H9 (cell line): ENCODE results near the gene LST1. TPM values are rescaled to one million over a fixed set of nuclear protein-coding genes. Genes with fewer than 3 reads are reported as not detected.

Source experiments
- DNase-seq: peaks from one replicate; pipeline ENCODE4 v3.0.0-alpha.2; 2017
- H2AFZ ChIP-seq: one replicate; pipeline ENCODE4 v1.6.1; 2013; ENCODE audit warnings: mild to moderate bottlenecking, low read length, control low read depth, moderate library complexity
- H2AK5ac ChIP-seq: 2 replicates; pipeline ENCODE4 v1.6.1; 2013; ENCODE audit warnings: low read length, control low read depth, mixed read lengths; ENCODE audit not compliant: insufficient read length
- H2BK120ac ChIP-seq: one replicate; pipeline ENCODE4 v1.6.1; 2013; ENCODE audit warnings: low read depth, mild to moderate bottlenecking, low read length, control low read depth, inconsistent platforms; ENCODE audit not compliant: poor library complexity, severe bottlenecking
- H2BK12ac ChIP-seq: 2 replicates; pipeline ENCODE4 v1.6.1; 2013; ENCODE audit warnings: low read length, control low read depth, mixed read lengths, low read depth; ENCODE audit not compliant: insufficient read length
- H2BK15ac ChIP-seq: 2 replicates; pipeline ENCODE4 v1.6.1; 2013; ENCODE audit warnings: low read depth, low read length, control low read depth
- H2BK20ac ChIP-seq: one replicate; pipeline ENCODE4 v1.6.1; 2013; ENCODE audit warnings: low read depth, mild to moderate bottlenecking, low read length, control low read depth, inconsistent platforms; ENCODE audit not compliant: poor library complexity, severe bottlenecking
- H2BK5ac ChIP-seq: 2 replicates; pipeline ENCODE4 v1.6.1; 2013; ENCODE audit warnings: low read length, control low read depth, mixed read lengths; ENCODE audit not compliant: insufficient read length
- H3K14ac ChIP-seq: 2 replicates; pipeline ENCODE4 v1.6.1; 2013; ENCODE audit warnings: low read length, control low read depth; ENCODE audit not compliant: insufficient read depth
- H3K18ac ChIP-seq: 2 replicates; pipeline ENCODE4 v1.6.1; 2013; ENCODE audit warnings: low read depth, mild to moderate bottlenecking, mixed read lengths, low read length, control low read depth; ENCODE audit not compliant: insufficient read length
- H3K23ac ChIP-seq: 2 replicates; pipeline ENCODE4 v1.6.1; 2013; ENCODE audit warnings: low read length, control low read depth, mixed read lengths, low read depth; ENCODE audit not compliant: insufficient read length
- H3K23me2 ChIP-seq: 2 replicates; pipeline ENCODE4 v1.6.1; 2013; ENCODE audit warnings: low read depth, mild to moderate bottlenecking, mixed read lengths, low read length, control low read depth; ENCODE audit not compliant: insufficient read length, poor library complexity, severe bottlenecking
- H3K27ac ChIP-seq: 2 replicates; pipeline ENCODE4 v1.5.1; 2013; ENCODE audit warnings: low read length, control low read depth, mixed read lengths, low read depth; ENCODE audit not compliant: insufficient read length
- H3K27me3 ChIP-seq: 2 replicates; pipeline ENCODE4 v1.6.1; 2013; ENCODE audit warnings: low read length, control low read depth, inconsistent platforms; ENCODE audit not compliant: insufficient read depth
- H3K4ac ChIP-seq: 2 replicates; pipeline ENCODE4 v1.6.1; 2013; ENCODE audit warnings: low read depth, mild to moderate bottlenecking, control low read depth, inconsistent platforms, low read length, moderate library complexity
- H3K4me1 ChIP-seq: 2 replicates; pipeline ENCODE4 v1.6.1; 2013; ENCODE audit warnings: low read length, control low read depth, inconsistent platforms; ENCODE audit not compliant: insufficient read depth
- H3K4me2 ChIP-seq: 2 replicates; pipeline ENCODE4 v1.6.1; 2013; ENCODE audit warnings: low read length, control low read depth, mixed read lengths; ENCODE audit not compliant: insufficient read length, insufficient read depth
- H3K56ac ChIP-seq: 2 replicates; pipeline ENCODE4 v1.6.1; 2013; ENCODE audit warnings: low read depth, mild to moderate bottlenecking, mixed read lengths, low read length, control low read depth; ENCODE audit not compliant: insufficient read length
- H3K79me1 ChIP-seq: 2 replicates; pipeline ENCODE4 v1.6.1; 2013; ENCODE audit warnings: low read depth, mild to moderate bottlenecking, moderate library complexity, low read length, control low read depth, inconsistent platforms; ENCODE audit not compliant: insufficient read depth, poor library complexity, severe bottlenecking
- H3K79me2 ChIP-seq: 2 replicates; pipeline ENCODE4 v1.6.1; 2013; ENCODE audit warnings: low read length, control low read depth, inconsistent platforms; ENCODE audit not compliant: insufficient read depth
- H3K9ac ChIP-seq: 2 replicates; pipeline ENCODE4 v1.6.1; 2013; ENCODE audit warnings: low read length, control low read depth, mixed read lengths; ENCODE audit not compliant: insufficient read length; ENCODE audit errors: extremely low read depth
- H3K9me3 ChIP-seq: one replicate; pipeline ENCODE4 v1.6.1; 2013; ENCODE audit warnings: low read depth, low read length, inconsistent platforms; ENCODE audit not compliant: control insufficient read depth
- H3T11ph ChIP-seq: one replicate; pipeline ENCODE4 v1.6.1; 2013; ENCODE audit warnings: mild to moderate bottlenecking, low read length, control low read depth, inconsistent platforms
- H4K20me1 ChIP-seq: one replicate; pipeline ENCODE4 v1.6.1; 2013; ENCODE audit not compliant: control insufficient read depth, insufficient read length, insufficient read depth
- H4K5ac ChIP-seq: 2 replicates; pipeline ENCODE4 v1.6.1; 2013; ENCODE audit warnings: low read depth, mild to moderate bottlenecking, mixed read lengths, low read length, control low read depth; ENCODE audit not compliant: insufficient read length
- H4K8ac ChIP-seq: replicated peaks from 2 replicates; pipeline ENCODE4 v1.6.1; 2013; ENCODE audit warnings: low read length, control low read depth, mixed read lengths, low read depth; ENCODE audit not compliant: insufficient read length
- H4K91ac ChIP-seq: 2 replicates; pipeline ENCODE4 v1.6.1; 2013; ENCODE audit warnings: low read depth, mild to moderate bottlenecking, moderate library complexity, mixed read lengths, low read length, control low read depth; ENCODE audit not compliant: insufficient read length
- H3K27ac Mint-ChIP-seq, 3 experiments: 2 replicates in 2 of 3; 3 replicates in 1 of 3; pipeline ENCODE4 v1.8.0; 2020 to 2021; ENCODE audit warnings: mixed read lengths in 3 of 3, mild to moderate bottlenecking in 1 of 3, moderate library complexity in 1 of 3
- H3K27me3 Mint-ChIP-seq: 2 replicates; pipeline ENCODE4 v1.8.0; 2021; ENCODE audit warnings: low read depth, mild to moderate bottlenecking, moderate library complexity, mixed read lengths
- H3K36me3 Mint-ChIP-seq, 3 experiments: 2 replicates in 2 of 3; 3 replicates in 1 of 3; pipeline ENCODE4 v1.8.0; 2020 to 2021; ENCODE audit warnings: low read depth in 3 of 3, mixed read lengths in 3 of 3; ENCODE audit not compliant: insufficient read depth in 1 of 3
- H3K4me1 Mint-ChIP-seq, 2 experiments: 2 replicates each; pipeline ENCODE4 v1.8.0; 2020; ENCODE audit warnings: mixed read lengths in 2 of 2
- H3K4me3 Mint-ChIP-seq, 2 experiments: 2 replicates in 1 of 2; 3 replicates in 1 of 2; pipeline ENCODE4 v1.8.0; 2020 to 2021; ENCODE audit warnings: mild to moderate bottlenecking in 2 of 2, mixed read lengths in 2 of 2, moderate library complexity in 1 of 2
- H3K9me3 Mint-ChIP-seq, 2 experiments: 2 replicates in 1 of 2; 3 replicates in 1 of 2; pipeline ENCODE4 v1.8.0; 2020; ENCODE audit warnings: mild to moderate bottlenecking in 2 of 2, mixed read lengths in 2 of 2, moderate library complexity in 1 of 2
- WGBS: extraction: QIAGEN DNeasy Blood & Tissue Kit; methylation state at CpG from one replicate; pipeline ENCODE4 v1.1.7; 2013; ENCODE audit warnings: missing lambda C conversion rate, low lambda C conversion rate, mixed read lengths; ENCODE audit not compliant: insufficient read length; ENCODE audit errors: extremely low coverage; 5-methylcytosine and 5-hydroxymethylcytosine counted together
- total RNA-seq: library from RNA; stranded (reverse); gene quantifications from 2 replicates; pipeline ENCODE4 v1.2.1, GENCODE V29; 2021
- TF ChIP-seq, protein P1 (sequence below): fragments of 200-600 bp; sonication (generic); conservative IDR thresholded peaks from 3 replicates; pipeline ENCODE4 v1.8.0; 2021; ENCODE audit warnings: antibody characterized with exemption, mild to moderate bottlenecking

Gene LST1
- total RNA-seq, 1 experiment from 2014 or later = not detected

- Histone ChIP-seq H2BK5ac (no peak overlapping the region), H2BK15ac (no peak overlapping the region), H3K4me1 (peaks cover 3% of the 10 kb centered on the region; the same call in 1 of the 2 replicates), H2AK5ac (no peak overlapping the region), H3K56ac (no peak overlapping the region), H3K27ac (peak overlapping the region; percentile 85), H3K4me2 (peak overlapping the region; percentile 92), H3K27me3 (no peaks in the 10 kb centered on the region), H2BK120ac (peak overlapping the region; percentile 27), H2AFZ (no peak overlapping the region), H3K9ac (peak overlapping the region; percentile 91), H3K79me2 (peaks cover 20% of the 10 kb centered on the region), H3K18ac (peak overlapping the region; percentile 92), H3K9me3 (no peaks in the 10 kb centered on the region), H3T11ph (no peak overlapping the region), H3K23ac (no peak overlapping the region), H3K79me1 (peaks cover 2% of the 10 kb centered on the region), H4K5ac (no peak overlapping the region), H3K14ac (peak overlapping the region; percentile 98; the same call in 1 of the 2 replicates), H3K23me2 (peaks cover 8% of the 10 kb centered on the region), H3K4ac (no peak overlapping the region; the same call in 1 of the 2 replicates), H4K91ac (no peak overlapping the region), H4K20me1 (no peaks in the 10 kb centered on the region), H2BK12ac (no peak overlapping the region), H2BK20ac (no peak overlapping the region), H4K8ac (no peak overlapping the region)
- no peak for DNase-seq
- peaks cover 49 to 54% (median 54%) of the 10 kb centered on the region in 3 experiments for H3K36me3 Mint-ChIP-seq
- peak overlapping the region; percentile 93 to 98 for H3K4me3 Mint-ChIP-seq
- H3K27ac Mint-ChIP-seq = peak overlapping the region; percentile 94 to 99 (median 98)
- no peaks in the 10 kb centered on the region for H3K27me3 Mint-ChIP-seq
- WGBS = no CpG with 5 or more reads among the region's 15 CpGs
- peaks cover 14 to 20% of the 10 kb centered on the region in 2 experiments for H3K4me1 Mint-ChIP-seq
- H3K9me3 Mint-ChIP-seq = no peaks in the 10 kb centered on the region; a peak in 1 of 5 replicates
- TF ChIP-seq, protein P1, sequence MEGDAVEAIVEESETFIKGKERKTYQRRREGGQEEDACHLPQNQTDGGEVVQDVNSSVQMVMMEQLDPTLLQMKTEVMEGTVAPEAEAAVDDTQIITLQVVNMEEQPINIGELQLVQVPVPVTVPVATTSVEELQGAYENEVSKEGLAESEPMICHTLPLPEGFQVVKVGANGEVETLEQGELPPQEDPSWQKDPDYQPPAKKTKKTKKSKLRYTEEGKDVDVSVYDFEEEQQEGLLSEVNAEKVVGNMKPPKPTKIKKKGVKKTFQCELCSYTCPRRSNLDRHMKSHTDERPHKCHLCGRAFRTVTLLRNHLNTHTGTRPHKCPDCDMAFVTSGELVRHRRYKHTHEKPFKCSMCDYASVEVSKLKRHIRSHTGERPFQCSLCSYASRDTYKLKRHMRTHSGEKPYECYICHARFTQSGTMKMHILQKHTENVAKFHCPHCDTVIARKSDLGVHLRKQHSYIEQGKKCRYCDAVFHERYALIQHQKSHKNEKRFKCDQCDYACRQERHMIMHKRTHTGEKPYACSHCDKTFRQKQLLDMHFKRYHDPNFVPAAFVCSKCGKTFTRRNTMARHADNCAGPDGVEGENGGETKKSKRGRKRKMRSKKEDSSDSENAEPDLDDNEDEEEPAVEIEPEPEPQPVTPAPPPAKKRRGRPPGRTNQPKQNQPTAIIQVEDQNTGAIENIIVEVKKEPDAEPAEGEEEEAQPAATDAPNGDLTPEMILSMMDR = no peak
These were observed 35.4 kb downstream of the LST1 start for GRCh38 chr6:31621320-31621939.
